ENCODE results near the gene CCDC91.

- TF ChIP-seq CTCF (optimal IDR thresholded peaks at IDR 0.05 in 1 of 3, IDR thresholded peaks at IDR 0.05 in 1 of 3, conservative IDR thresholded peaks at IDR 0.05 in 1 of 3; ENCODE audit: extremely low read depth in 1 of 3, insufficient read depth in 2 of 3, low read length in 3 of 3) (no peak), EZH2 (IDR thresholded peaks at IDR 0.05; ENCODE audit: low read length) (no peak)
Measured at GRCh38 chr12:28390761-28391385, 200.6 kb downstream of the CCDC91 start.
